Measurements from ENCODE around the gene NT5C3A.

DNA sequence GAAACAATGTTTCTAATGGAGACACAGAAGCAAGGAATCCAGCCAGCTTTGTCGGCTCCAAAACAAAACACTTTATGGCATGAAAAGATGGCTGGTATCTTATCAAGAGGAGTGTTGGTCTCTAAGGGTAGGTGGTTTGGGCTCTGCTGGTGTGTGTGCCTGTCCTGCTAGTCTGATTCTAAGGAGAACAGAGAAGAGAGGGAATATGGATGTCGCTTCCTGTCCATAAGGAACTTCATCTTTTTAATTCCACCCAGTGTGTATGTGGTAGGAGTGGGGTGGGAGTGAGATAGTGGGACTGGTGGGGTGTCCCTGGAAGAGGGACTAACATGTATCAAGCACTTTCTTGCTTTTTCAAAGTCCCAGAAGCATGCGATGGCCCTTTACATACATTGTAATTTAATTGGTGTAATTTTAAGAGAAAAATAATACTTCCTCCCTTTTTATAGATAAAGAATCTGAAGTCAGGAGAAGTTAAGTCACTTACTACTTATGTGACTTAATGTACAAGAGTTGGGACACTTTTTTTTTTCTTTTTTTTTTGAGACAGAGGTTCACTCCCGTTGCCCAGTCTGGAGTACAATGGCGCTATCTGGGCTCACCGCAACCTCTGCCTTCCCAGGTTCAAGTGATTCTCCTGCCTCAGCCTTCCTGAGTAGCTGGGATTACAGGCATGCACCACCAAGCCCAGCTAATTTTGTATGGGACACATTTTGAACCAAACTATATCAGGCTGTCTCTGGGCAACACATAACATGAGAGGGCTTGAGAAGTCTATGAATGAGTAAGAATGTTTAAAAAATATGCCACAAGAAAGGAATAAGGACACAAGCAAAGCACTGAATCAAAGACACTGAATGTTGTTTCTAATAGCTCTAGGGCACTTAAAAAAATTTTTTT, 18.8 kb downstream of the NT5C3A start:
- TF ChIP-seq ZNF544 (tag by site-specific recombination; IDR thresholded peaks at IDR 0.05) (no peak), YY1 (tag by site-specific recombination; IDR thresholded peaks at IDR 0.05) (no peak), SP2 (tag by site-specific recombination; IDR thresholded peaks at IDR 0.05) (no peak), GFI1B (tag by site-specific recombination; IDR thresholded peaks at IDR 0.05) (no peak), HOXA7 (CRISPR knock-in tag; IDR thresholded peaks at IDR 0.05; ENCODE audit: borderline replicate concordance) (no peak), ZFP3 (tag by site-specific recombination; IDR thresholded peaks at IDR 0.05; ENCODE audit: low read depth) (no peak), ZNF24 (tag by site-specific recombination; IDR thresholded peaks at IDR 0.05) (no peak), ZNF2 (tag by site-specific recombination; IDR thresholded peaks at IDR 0.05) (no peak), TCF7L2 (IDR thresholded peaks at IDR 0.05; ENCODE audit: borderline replicate concordance, low read depth, low read length) (no peak), ZNF174 (tag by site-specific recombination; IDR thresholded peaks at IDR 0.05) (no peak)
- TF ChIP-seq, protein P1, sequence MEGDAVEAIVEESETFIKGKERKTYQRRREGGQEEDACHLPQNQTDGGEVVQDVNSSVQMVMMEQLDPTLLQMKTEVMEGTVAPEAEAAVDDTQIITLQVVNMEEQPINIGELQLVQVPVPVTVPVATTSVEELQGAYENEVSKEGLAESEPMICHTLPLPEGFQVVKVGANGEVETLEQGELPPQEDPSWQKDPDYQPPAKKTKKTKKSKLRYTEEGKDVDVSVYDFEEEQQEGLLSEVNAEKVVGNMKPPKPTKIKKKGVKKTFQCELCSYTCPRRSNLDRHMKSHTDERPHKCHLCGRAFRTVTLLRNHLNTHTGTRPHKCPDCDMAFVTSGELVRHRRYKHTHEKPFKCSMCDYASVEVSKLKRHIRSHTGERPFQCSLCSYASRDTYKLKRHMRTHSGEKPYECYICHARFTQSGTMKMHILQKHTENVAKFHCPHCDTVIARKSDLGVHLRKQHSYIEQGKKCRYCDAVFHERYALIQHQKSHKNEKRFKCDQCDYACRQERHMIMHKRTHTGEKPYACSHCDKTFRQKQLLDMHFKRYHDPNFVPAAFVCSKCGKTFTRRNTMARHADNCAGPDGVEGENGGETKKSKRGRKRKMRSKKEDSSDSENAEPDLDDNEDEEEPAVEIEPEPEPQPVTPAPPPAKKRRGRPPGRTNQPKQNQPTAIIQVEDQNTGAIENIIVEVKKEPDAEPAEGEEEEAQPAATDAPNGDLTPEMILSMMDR (tag by site-specific recombination; IDR thresholded peaks at IDR 0.05), result no peak
- TF ChIP-seq, protein P2, sequence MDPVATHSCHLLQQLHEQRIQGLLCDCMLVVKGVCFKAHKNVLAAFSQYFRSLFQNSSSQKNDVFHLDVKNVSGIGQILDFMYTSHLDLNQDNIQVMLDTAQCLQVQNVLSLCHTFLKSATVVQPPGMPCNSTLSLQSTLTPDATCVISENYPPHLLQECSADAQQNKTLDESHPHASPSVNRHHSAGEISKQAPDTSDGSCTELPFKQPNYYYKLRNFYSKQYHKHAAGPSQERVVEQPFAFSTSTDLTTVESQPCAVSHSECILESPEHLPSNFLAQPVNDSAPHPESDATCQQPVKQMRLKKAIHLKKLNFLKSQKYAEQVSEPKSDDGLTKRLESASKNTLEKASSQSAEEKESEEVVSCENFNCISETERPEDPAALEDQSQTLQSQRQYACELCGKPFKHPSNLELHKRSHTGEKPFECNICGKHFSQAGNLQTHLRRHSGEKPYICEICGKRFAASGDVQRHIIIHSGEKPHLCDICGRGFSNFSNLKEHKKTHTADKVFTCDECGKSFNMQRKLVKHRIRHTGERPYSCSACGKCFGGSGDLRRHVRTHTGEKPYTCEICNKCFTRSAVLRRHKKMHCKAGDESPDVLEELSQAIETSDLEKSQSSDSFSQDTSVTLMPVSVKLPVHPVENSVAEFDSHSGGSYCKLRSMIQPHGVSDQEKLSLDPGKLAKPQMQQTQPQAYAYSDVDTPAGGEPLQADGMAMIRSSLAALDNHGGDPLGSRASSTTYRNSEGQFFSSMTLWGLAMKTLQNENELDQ (tag by site-specific recombination; IDR thresholded peaks at IDR 0.05; ENCODE audit: low read depth), result no peak
- TF ChIP-seq, protein P3, sequence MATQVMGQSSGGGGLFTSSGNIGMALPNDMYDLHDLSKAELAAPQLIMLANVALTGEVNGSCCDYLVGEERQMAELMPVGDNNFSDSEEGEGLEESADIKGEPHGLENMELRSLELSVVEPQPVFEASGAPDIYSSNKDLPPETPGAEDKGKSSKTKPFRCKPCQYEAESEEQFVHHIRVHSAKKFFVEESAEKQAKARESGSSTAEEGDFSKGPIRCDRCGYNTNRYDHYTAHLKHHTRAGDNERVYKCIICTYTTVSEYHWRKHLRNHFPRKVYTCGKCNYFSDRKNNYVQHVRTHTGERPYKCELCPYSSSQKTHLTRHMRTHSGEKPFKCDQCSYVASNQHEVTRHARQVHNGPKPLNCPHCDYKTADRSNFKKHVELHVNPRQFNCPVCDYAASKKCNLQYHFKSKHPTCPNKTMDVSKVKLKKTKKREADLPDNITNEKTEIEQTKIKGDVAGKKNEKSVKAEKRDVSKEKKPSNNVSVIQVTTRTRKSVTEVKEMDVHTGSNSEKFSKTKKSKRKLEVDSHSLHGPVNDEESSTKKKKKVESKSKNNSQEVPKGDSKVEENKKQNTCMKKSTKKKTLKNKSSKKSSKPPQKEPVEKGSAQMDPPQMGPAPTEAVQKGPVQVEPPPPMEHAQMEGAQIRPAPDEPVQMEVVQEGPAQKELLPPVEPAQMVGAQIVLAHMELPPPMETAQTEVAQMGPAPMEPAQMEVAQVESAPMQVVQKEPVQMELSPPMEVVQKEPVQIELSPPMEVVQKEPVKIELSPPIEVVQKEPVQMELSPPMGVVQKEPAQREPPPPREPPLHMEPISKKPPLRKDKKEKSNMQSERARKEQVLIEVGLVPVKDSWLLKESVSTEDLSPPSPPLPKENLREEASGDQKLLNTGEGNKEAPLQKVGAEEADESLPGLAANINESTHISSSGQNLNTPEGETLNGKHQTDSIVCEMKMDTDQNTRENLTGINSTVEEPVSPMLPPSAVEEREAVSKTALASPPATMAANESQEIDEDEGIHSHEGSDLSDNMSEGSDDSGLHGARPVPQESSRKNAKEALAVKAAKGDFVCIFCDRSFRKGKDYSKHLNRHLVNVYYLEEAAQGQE (tag by site-specific recombination; IDR thresholded peaks at IDR 0.05), result no peak

Data from HEK293 (cell line).